Cardiac muscle cell (in vitro differentiated cells and primary cell): ENCODE data around the gene GADD45A. TPM values are rescaled to one million over a fixed set of nuclear protein-coding genes. Genes with fewer than 3 reads are reported as not detected.

ENCODE experiments used
- DNase-seq, 2 donors: peaks; one replicate each; pipeline versions ENCODE4 v3.0.0 to v3.0.0-alpha.2; 2010 to 2017; ENCODE audit warnings: low read depth in 1 of 2, low spot score in 1 of 2
- H3K27ac ChIP-seq: fragments of 200-600 bp; sonication (generic); 2 replicates; pipeline ENCODE4 v1.5.1; 2016
- H3K27me3 ChIP-seq: fragments of 200-600 bp; sonication (generic); 2 replicates; pipeline ENCODE4 v1.6.0; 2016; ENCODE audit warnings: control low read depth
- H3K36me3 ChIP-seq: fragments of 200-600 bp; sonication (generic); 2 replicates; pipeline ENCODE4 v1.5.1; 2016; ENCODE audit warnings: control low read depth
- H3K4me1 ChIP-seq: fragments of 200-600 bp; sonication (generic); 2 replicates; pipeline ENCODE4 v1.8.1; 2017; ENCODE audit warnings: low read depth, mild to moderate bottlenecking, mixed run types
- H3K4me3 ChIP-seq: fragments of 200-600 bp; sonication (generic); 2 replicates; pipeline ENCODE4 v1.5.1; 2016; ENCODE audit warnings: mild to moderate bottlenecking
- H3K9me3 ChIP-seq: fragments of 200-600 bp; sonication (generic); 2 replicates; pipeline ENCODE4 v1.5.1; 2017; ENCODE audit warnings: low read depth, mild to moderate bottlenecking, control low read depth
- CTCF ChIP-seq: IDR thresholded peaks from 2 replicates; pipeline ENCODE4 v1.5.1; 2012; ENCODE audit warnings: low read depth, mild to moderate bottlenecking, low read length
- polyA plus RNA-seq: library from polyadenylated mRNA; unstranded; fragments of >200 nt; fragmentation: Nextera tagmentation; extraction: Ambion mirVana; gene quantifications from 2 replicates; pipeline ENCODE4 v1.2.1, GENCODE V29; 2016
- total RNA-seq: library from RNA; depleted of rRNA; stranded (reverse); fragments of >200 nt; gene quantifications from 2 replicates; pipeline ENCODE4 v1.2.3, GENCODE V29; 2016

GADD45A gene
- total RNA-seq (73.6 and 84.2 TPM in 2 replicates), polyA plus RNA-seq (106 and 112 TPM in 2 replicates)

- H3K4me1 ChIP-seq, result peaks cover 38% of the 10 kb centered on the region
- peak within 1 kb of the TSS; percentile 88 for H3K4me3 ChIP-seq
- TF ChIP-seq CTCF, result no peak
- no peaks in the 10 kb centered on the region for H3K27me3 ChIP-seq
- H3K36me3 ChIP-seq, result peaks cover 11% of the 10 kb centered on the region
- peak within 1 kb of the TSS; percentile 96 for H3K27ac ChIP-seq
- peak; percentile 98 to 100 for DNase-seq
- no peaks in the 10 kb centered on the region for H3K9me3 ChIP-seq
These were observed at the start of gene GADD45A for GRCh38 chr1:67685067-67685557. TSS of gene GADD45A (plus strand) at chr1:67685201. CDS start at chr1:67685495, 294 bp downstream.

GRCh38 chr1:67636146-67636545, 48.9 kb upstream of the GADD45A start:
- Histone ChIP-seq H3K36me3 (no peaks in the 10 kb centered on the region), H3K9me3 (no peaks in the 10 kb centered on the region), H3K4me3 (no peak overlapping the region), H3K4me1 (peaks cover 4% of the 10 kb centered on the region), H3K27ac (no peak overlapping the region), H3K27me3 (no peaks in the 10 kb centered on the region)
- no peak for TF ChIP-seq CTCF
- no peak for DNase-seq

- Histone ChIP-seq H3K36me3 (no peaks in the 10 kb centered on the region), H3K4me1 (no peaks in the 10 kb centered on the region), H3K9me3 (no peaks in the 10 kb centered on the region), H3K27ac (no peak overlapping the region), H3K27me3 (no peaks in the 10 kb centered on the region), H3K4me3 (no peak overlapping the region)
- no peak for TF ChIP-seq CTCF
- DNase-seq, result peak; percentile 26 to 56
These were observed 45.6 kb upstream of the GADD45A start for GRCh38 chr1:67639361-67639760.

GRCh38 chr1:67642629-67643028, 42.4 kb upstream of the GADD45A start:
- no peak for TF ChIP-seq CTCF
- H3K36me3 ChIP-seq, result no peaks in the 10 kb centered on the region
- H3K4me3 ChIP-seq, result no peak overlapping the region
- peak in 1 of 2 donors; percentile 51 for DNase-seq
- peaks cover 28% of the 10 kb centered on the region for H3K4me1 ChIP-seq
- no peak overlapping the region for H3K27ac ChIP-seq
- H3K27me3 ChIP-seq, result no peaks in the 10 kb centered on the region
- no peaks in the 10 kb centered on the region for H3K9me3 ChIP-seq

GRCh38 chr1:67644566-67644965, 40.4 kb upstream of the GADD45A start:
- peaks cover 31% of the 10 kb centered on the region for H3K4me1 ChIP-seq
- no peak overlapping the region for H3K27ac ChIP-seq
- no peak overlapping the region for H3K4me3 ChIP-seq
- no peak for DNase-seq
- H3K36me3 ChIP-seq, result no peaks in the 10 kb centered on the region
- TF ChIP-seq CTCF, result no peak
- no peaks in the 10 kb centered on the region for H3K9me3 ChIP-seq
- no peaks in the 10 kb centered on the region for H3K27me3 ChIP-seq
